Measurements from ENCODE around the gene THAP3.

DNA sequence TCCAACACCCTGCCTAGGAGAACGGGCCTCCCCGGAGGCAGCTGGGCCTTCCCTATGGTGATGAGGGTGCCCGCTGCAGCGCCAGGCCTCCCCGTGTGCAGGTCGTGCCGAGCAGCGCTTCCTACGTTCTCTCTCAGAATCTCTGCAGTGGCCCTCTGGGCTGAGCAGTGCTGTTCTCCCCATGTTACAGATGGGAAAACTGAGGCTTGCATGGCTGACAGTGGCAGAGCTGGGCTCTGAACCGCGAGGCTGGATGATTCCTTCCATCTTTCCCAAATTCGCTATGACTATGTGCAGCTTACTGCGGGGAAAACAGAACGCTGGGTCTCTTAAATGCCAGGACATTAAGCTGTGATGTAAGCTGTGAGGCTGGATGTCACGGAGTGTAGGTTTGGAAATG is 30.9 kb upstream of the THAP3 start:
- TF ChIP-seq, protein P1, sequence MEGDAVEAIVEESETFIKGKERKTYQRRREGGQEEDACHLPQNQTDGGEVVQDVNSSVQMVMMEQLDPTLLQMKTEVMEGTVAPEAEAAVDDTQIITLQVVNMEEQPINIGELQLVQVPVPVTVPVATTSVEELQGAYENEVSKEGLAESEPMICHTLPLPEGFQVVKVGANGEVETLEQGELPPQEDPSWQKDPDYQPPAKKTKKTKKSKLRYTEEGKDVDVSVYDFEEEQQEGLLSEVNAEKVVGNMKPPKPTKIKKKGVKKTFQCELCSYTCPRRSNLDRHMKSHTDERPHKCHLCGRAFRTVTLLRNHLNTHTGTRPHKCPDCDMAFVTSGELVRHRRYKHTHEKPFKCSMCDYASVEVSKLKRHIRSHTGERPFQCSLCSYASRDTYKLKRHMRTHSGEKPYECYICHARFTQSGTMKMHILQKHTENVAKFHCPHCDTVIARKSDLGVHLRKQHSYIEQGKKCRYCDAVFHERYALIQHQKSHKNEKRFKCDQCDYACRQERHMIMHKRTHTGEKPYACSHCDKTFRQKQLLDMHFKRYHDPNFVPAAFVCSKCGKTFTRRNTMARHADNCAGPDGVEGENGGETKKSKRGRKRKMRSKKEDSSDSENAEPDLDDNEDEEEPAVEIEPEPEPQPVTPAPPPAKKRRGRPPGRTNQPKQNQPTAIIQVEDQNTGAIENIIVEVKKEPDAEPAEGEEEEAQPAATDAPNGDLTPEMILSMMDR (IDR thresholded peaks at IDR 0.05) = no peak
- TF ChIP-seq POLR2AphosphoS5 (IDR thresholded peaks at IDR 0.05) = no peak
